ENCODE results near the gene SDCCAG8.

Gene SDCCAG8

GRCh38 chr1:243343970-243344937 lies 88.4 kb downstream of the SDCCAG8 start:
- peak; percentile 26 for DNase-seq

- DNase-seq = no peak
Measured at GRCh38 chr1:243345205-243345604, 89.4 kb downstream of the SDCCAG8 start.

GRCh38 chr1:243346016-243346415 lies 90.2 kb downstream of the SDCCAG8 start:
- no peak for DNase-seq

GRCh38 chr1:243346468-243346867 lies 90.6 kb downstream of the SDCCAG8 start:
- DNase-seq = no peak

- DNase-seq = no peak
Measured at GRCh38 chr1:243348331-243348730, 92.5 kb downstream of the SDCCAG8 start.

- DNase-seq = no peak
Measured at GRCh38 chr1:243349128-243349527, 93.3 kb downstream of the SDCCAG8 start.

- DNase-seq = no peak
Measured at GRCh38 chr1:243351337-243351736, 95.5 kb downstream of the SDCCAG8 start.

- no peak for DNase-seq
Measured at GRCh38 chr1:243354511-243355153, 98.8 kb downstream of the SDCCAG8 start.

GRCh38 chr1:243363832-243364231 lies 108.0 kb downstream of the SDCCAG8 start:
- no peak for DNase-seq

- no peak for DNase-seq
Measured at GRCh38 chr1:243364330-243364729, 108.5 kb downstream of the SDCCAG8 start.

- DNase-seq = no peak
Measured at GRCh38 chr1:243364866-243365265, 109.0 kb downstream of the SDCCAG8 start.

- no peak for DNase-seq
Measured at GRCh38 chr1:243367314-243367713, 111.5 kb downstream of the SDCCAG8 start.

GRCh38 chr1:243374412-243374811 lies 118.6 kb downstream of the SDCCAG8 start:
- DNase-seq = no peak

- no peak for DNase-seq
Measured at GRCh38 chr1:243375596-243375995, 119.8 kb downstream of the SDCCAG8 start.

- no peak for DNase-seq
Measured at GRCh38 chr1:243378669-243379068, 122.8 kb downstream of the SDCCAG8 start.

GRCh38 chr1:243379208-243379607 lies 123.4 kb downstream of the SDCCAG8 start:
- no peak for DNase-seq

GRCh38 chr1:243379706-243380105 lies 123.9 kb downstream of the SDCCAG8 start:
- DNase-seq = no peak

- no peak for DNase-seq
Measured at GRCh38 chr1:243388276-243388675, 132.4 kb downstream of the SDCCAG8 start.

GRCh38 chr1:243390162-243390791 lies 134.4 kb downstream of the SDCCAG8 start:
- DNase-seq = no peak

GRCh38 chr1:243391355-243391754 lies 135.5 kb downstream of the SDCCAG8 start:
- no peak for DNase-seq

- DNase-seq = no peak
Measured at GRCh38 chr1:243393096-243393495, 137.3 kb downstream of the SDCCAG8 start.

GRCh38 chr1:243394066-243394465 lies 138.2 kb downstream of the SDCCAG8 start:
- DNase-seq = no peak

- DNase-seq = no peak
Measured at GRCh38 chr1:243394601-243395464, 139.0 kb downstream of the SDCCAG8 start.
